Endothelial cell (in vitro differentiated cells): ENCODE data around the gene C10orf62. TPM values are rescaled to one million over a fixed set of nuclear protein-coding genes. Genes with fewer than 3 reads are reported as not detected.

Experiments used
- DNase-seq: peaks from one replicate; pipeline ENCODE4 v3.0.0; 2021; ENCODE audit warnings: low spot score
- H3K27ac Mint-ChIP-seq: one replicate; pipeline ENCODE4 v1.8.0; 2021; ENCODE audit warnings: mixed read lengths, inconsistent platforms; ENCODE audit not compliant: unreplicated experiment
- H3K27me3 Mint-ChIP-seq: one replicate; pipeline ENCODE4 v1.8.0; 2021; ENCODE audit warnings: mild to moderate bottlenecking, moderate library complexity, mixed read lengths, inconsistent platforms; ENCODE audit not compliant: unreplicated experiment
- H3K36me3 Mint-ChIP-seq: one replicate; pipeline ENCODE4 v1.8.0; 2021; ENCODE audit warnings: mild to moderate bottlenecking, low read depth, mixed read lengths, inconsistent platforms; ENCODE audit not compliant: unreplicated experiment
- H3K4me1 Mint-ChIP-seq: one replicate; pipeline ENCODE4 v1.8.0; 2021; ENCODE audit warnings: mild to moderate bottlenecking, mixed read lengths, inconsistent platforms; ENCODE audit not compliant: unreplicated experiment
- H3K4me3 Mint-ChIP-seq: one replicate; pipeline ENCODE4 v1.8.0; 2021; ENCODE audit warnings: mild to moderate bottlenecking, mixed read lengths, inconsistent platforms; ENCODE audit not compliant: unreplicated experiment
- H3K9me3 Mint-ChIP-seq: one replicate; pipeline ENCODE4 v1.8.0; 2021; ENCODE audit warnings: mixed read lengths, inconsistent platforms; ENCODE audit not compliant: unreplicated experiment
- CTCF ChIP-seq: fragments of 200-600 bp; sonication (generic); IDR thresholded peaks from one replicate; pipeline ENCODE4 v1.5.0; 2021; ENCODE audit warnings: antibody characterized with exemption; ENCODE audit not compliant: unreplicated experiment
- total RNA-seq: library from RNA; stranded (reverse); fragmentation: NEBNext Ultra II Directional; extraction: Animal tissue kit (Norgen Biotek cat#: 25700); gene quantifications from one replicate; pipeline ENCODE4 v1.2.1, GENCODE V29; 2021; ENCODE audit not compliant: unreplicated experiment

Gene C10orf62
- total RNA-seq, 1 donor from 2014 or later: not detected

GRCh38 chr10:97583476-97583875, 6.0 kb upstream of the C10orf62 start:
- no peak for TF ChIP-seq CTCF
- no peaks in the 10 kb centered on the region for H3K36me3 Mint-ChIP-seq
- peaks cover 4% of the 10 kb centered on the region for H3K27me3 Mint-ChIP-seq
- peaks cover 2% of the 10 kb centered on the region for H3K4me1 Mint-ChIP-seq
- DNase-seq: no peak
- no peak overlapping the region for H3K4me3 Mint-ChIP-seq
- no peaks in the 10 kb centered on the region for H3K9me3 Mint-ChIP-seq
- no peak overlapping the region for H3K27ac Mint-ChIP-seq

- H3K27ac Mint-ChIP-seq: no peak within 1 kb of the TSS
Measured at GRCh38 chr10:97584060-97584797, 5.3 kb upstream of the C10orf62 start, which contains the start of gene HOGA1. TSS of gene HOGA1 (plus strand) at chr10:97584389. CDS start at chr10:97584704, 315 bp downstream.

GRCh38 chr10:97584798-97585438, 4.6 kb upstream of the C10orf62 start:
- H3K4me1 Mint-ChIP-seq: peaks cover 2% of the 10 kb centered on the region
- no peak for TF ChIP-seq CTCF
- no peak overlapping the region for H3K27ac Mint-ChIP-seq
- no peaks in the 10 kb centered on the region for H3K9me3 Mint-ChIP-seq
- H3K27me3 Mint-ChIP-seq: peaks cover 4% of the 10 kb centered on the region
- DNase-seq: no peak
- H3K4me3 Mint-ChIP-seq: no peak overlapping the region
- H3K36me3 Mint-ChIP-seq: no peaks in the 10 kb centered on the region

More at GRCh38 chr10:97584060-97584797, 5.3 kb upstream of the C10orf62 start, which contains the start of gene HOGA1:
- peak; percentile 24 for DNase-seq
- no peak for TF ChIP-seq CTCF
- peaks cover 4% of the 10 kb centered on the region for H3K27me3 Mint-ChIP-seq
- peaks cover 2% of the 10 kb centered on the region for H3K4me1 Mint-ChIP-seq
- no peaks in the 10 kb centered on the region for H3K36me3 Mint-ChIP-seq
- H3K9me3 Mint-ChIP-seq: no peaks in the 10 kb centered on the region
- no peak within 1 kb of the TSS for H3K4me3 Mint-ChIP-seq

GRCh38 chr10:97585439-97585811, 4.1 kb upstream of the C10orf62 start:
- TF ChIP-seq CTCF: no peak
- Mint-ChIP-seq H3K9me3 (no peaks in the 10 kb centered on the region), H3K27me3 (peaks cover 2% of the 10 kb centered on the region), H3K27ac (no peak overlapping the region), H3K4me3 (no peak overlapping the region), H3K36me3 (no peaks in the 10 kb centered on the region), H3K4me1 (peaks cover 2% of the 10 kb centered on the region)
- DNase-seq: no peak

GRCh38 chr10:97587183-97587582, 2.3 kb upstream of the C10orf62 start:
- DNase-seq: no peak
- H3K36me3 Mint-ChIP-seq: no peaks in the 10 kb centered on the region
- no peak for TF ChIP-seq CTCF
- no peak overlapping the region for H3K4me3 Mint-ChIP-seq
- H3K27me3 Mint-ChIP-seq: peaks cover 2% of the 10 kb centered on the region
- H3K9me3 Mint-ChIP-seq: no peaks in the 10 kb centered on the region
- peaks cover 2% of the 10 kb centered on the region for H3K4me1 Mint-ChIP-seq
- H3K27ac Mint-ChIP-seq: no peak overlapping the region
